GM12874 (cell line): ENCODE results near the gene FAM78A.

ENCODE experiments used
- CTCF ChIP-seq: IDR thresholded peaks from 2 replicates; pipeline ENCODE4 v1.5.1; 2011; ENCODE audit warnings: low read depth, mild to moderate bottlenecking, control low read depth, low read length, moderate library complexity; ENCODE audit not compliant: insufficient read depth

FAM78A gene

GRCh38 chr9:131273856-131274673 lies 2.2 kb downstream of the FAM78A start:
- TF ChIP-seq CTCF: no peak

- 0 out of 2 replicates have a peak, but pooled peaks have one; percentile 23 for TF ChIP-seq CTCF
These were observed 3.0 kb downstream of the FAM78A start for GRCh38 chr9:131273146-131273855.

GRCh38 chr9:131272212-131272611 lies 4.1 kb downstream of the FAM78A start:
- no peak for TF ChIP-seq CTCF

- TF ChIP-seq CTCF: no peak
These were observed 4.8 kb downstream of the FAM78A start for GRCh38 chr9:131271506-131271931.

GRCh38 chr9:131270171-131271015 lies 5.9 kb downstream of the FAM78A start:
- TF ChIP-seq CTCF: no peak

- TF ChIP-seq CTCF: no peak
These were observed 9.8 kb downstream of the FAM78A start for GRCh38 chr9:131266266-131267229.
